Measurements from ENCODE around the gene ENTPD6.

Gene ENTPD6

DNA sequence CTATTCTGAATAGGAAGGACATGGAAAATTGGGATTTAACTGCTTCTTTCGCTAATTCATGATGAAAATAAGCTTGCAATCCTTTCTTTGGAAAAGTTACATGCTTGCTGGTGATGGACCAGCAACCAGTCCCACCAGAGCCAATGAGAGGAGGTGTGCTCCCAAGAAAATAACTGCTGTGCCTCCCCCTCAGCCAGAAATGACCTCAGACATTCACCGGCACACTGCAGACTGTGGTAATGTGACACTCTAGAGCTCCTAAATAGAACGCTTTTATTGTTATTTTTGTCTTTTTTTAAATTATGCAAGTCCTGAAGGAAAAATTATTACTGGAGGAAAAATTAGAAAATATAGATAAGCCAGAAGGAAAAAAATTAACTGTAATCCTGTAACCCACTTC, 55.0 kb downstream of the ENTPD6 start:
- H2BK5ac ChIP-seq (ENCODE audit: low read length): no peak overlapping the region
- no CpG with 5 or more reads among the region's 3 CpGs for WGBS (ENCODE audit: extremely low coverage, insufficient coverage, low lambda C conversion rate)
- H3K4me3 ChIP-seq (ENCODE audit: low read length): no peak overlapping the region
- H3K23ac ChIP-seq (ENCODE audit: low read length): no peak overlapping the region
- H3K79me2 ChIP-seq (ENCODE audit: control insufficient read depth, insufficient read depth, low read length): peaks cover 24% of the 10 kb centered on the region
- no peak overlapping the region for H2BK120ac ChIP-seq (ENCODE audit: low read depth, low read length)
- H2BK15ac ChIP-seq (replicated peaks; ENCODE audit: low read depth): no peak overlapping the region
- H3K36me3 ChIP-seq (ENCODE audit: control insufficient read depth, insufficient read depth, low read length): no peaks in the 10 kb centered on the region
- H3K79me1 ChIP-seq (ENCODE audit: low read length): peaks cover 27% of the 10 kb centered on the region
- H4K8ac ChIP-seq (ENCODE audit: low read depth, low read length): no peak overlapping the region
- H3K4me1 ChIP-seq (ENCODE audit: control insufficient read depth, low read depth, low read length): peaks cover 4% of the 10 kb centered on the region
- no peak overlapping the region for H3K4ac ChIP-seq (ENCODE audit: low read depth, low read length)
- DNase-seq: no peak
- no peak overlapping the region for H3K18ac ChIP-seq (ENCODE audit: low read length)
- no peak overlapping the region for H3K56ac ChIP-seq (ENCODE audit: low read length)
- H3K27me3 ChIP-seq (ENCODE audit: insufficient read depth, low read length, poor library complexity): no peaks in the 10 kb centered on the region
- H3K9ac ChIP-seq (ENCODE audit: low read length): no peak overlapping the region
- no peak overlapping the region for H2AK5ac ChIP-seq (ENCODE audit: low read length)
- H3K4me2 ChIP-seq (ENCODE audit: low read length): no peak overlapping the region
- H4K5ac ChIP-seq (ENCODE audit: low read length): no peak overlapping the region
- H3K27ac ChIP-seq (ENCODE audit: low read depth, low read length): no peak overlapping the region

DNA sequence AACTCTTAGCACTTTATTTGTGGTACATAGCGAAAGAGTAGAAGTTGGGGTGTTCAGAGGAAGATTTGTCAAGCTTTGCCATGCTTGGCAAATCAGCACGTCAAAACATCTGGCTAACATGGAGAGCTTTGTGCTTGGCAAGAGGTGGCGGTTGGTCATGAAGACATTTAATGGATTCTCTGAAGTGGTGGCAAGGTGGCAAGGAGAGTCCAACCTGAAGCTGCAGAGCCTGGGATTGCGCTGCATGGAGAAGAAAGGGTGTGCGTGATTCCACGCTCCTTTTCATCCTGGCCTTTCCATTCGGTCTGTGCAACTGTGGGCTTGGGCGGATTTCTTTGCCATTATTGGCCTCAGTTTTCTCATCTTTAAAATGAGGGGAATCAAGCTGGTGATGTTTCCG, 55.5 kb downstream of the ENTPD6 start:
- no peak overlapping the region for H3K18ac ChIP-seq (ENCODE audit: low read length)
- H3K4me3 ChIP-seq (ENCODE audit: low read length): no peak overlapping the region
- DNase-seq: no peak
- no peak overlapping the region for H2BK5ac ChIP-seq (ENCODE audit: low read length)
- H3K56ac ChIP-seq (ENCODE audit: low read length): no peak overlapping the region
- no peak overlapping the region for H2AK5ac ChIP-seq (ENCODE audit: low read length)
- no peak overlapping the region for H2BK15ac ChIP-seq (replicated peaks; ENCODE audit: low read depth)
- H3K36me3 ChIP-seq (ENCODE audit: control insufficient read depth, insufficient read depth, low read length): no peaks in the 10 kb centered on the region
- WGBS (ENCODE audit: extremely low coverage, insufficient coverage, low lambda C conversion rate): no CpG with 5 or more reads among the region's 9 CpGs
- H3K4me1 ChIP-seq (ENCODE audit: control insufficient read depth, low read depth, low read length): peaks cover 4% of the 10 kb centered on the region
- no peak overlapping the region for H3K4me2 ChIP-seq (ENCODE audit: low read length)
- peaks cover 27% of the 10 kb centered on the region for H3K79me1 ChIP-seq (ENCODE audit: low read length)
- no peaks in the 10 kb centered on the region for H3K27me3 ChIP-seq (ENCODE audit: insufficient read depth, low read length, poor library complexity)
- no peak overlapping the region for H3K4ac ChIP-seq (ENCODE audit: low read depth, low read length)
- H4K8ac ChIP-seq (ENCODE audit: low read depth, low read length): no peak overlapping the region
- no peak overlapping the region for H3K9ac ChIP-seq (ENCODE audit: low read length)
- no peak overlapping the region for H3K23ac ChIP-seq (ENCODE audit: low read length)
- no peak overlapping the region for H3K27ac ChIP-seq (ENCODE audit: low read depth, low read length)
- H3K79me2 ChIP-seq (ENCODE audit: control insufficient read depth, insufficient read depth, low read length): peaks cover 24% of the 10 kb centered on the region
- H4K5ac ChIP-seq (ENCODE audit: low read length): no peak overlapping the region
- no peak overlapping the region for H2BK120ac ChIP-seq (ENCODE audit: low read depth, low read length)

DNA sequence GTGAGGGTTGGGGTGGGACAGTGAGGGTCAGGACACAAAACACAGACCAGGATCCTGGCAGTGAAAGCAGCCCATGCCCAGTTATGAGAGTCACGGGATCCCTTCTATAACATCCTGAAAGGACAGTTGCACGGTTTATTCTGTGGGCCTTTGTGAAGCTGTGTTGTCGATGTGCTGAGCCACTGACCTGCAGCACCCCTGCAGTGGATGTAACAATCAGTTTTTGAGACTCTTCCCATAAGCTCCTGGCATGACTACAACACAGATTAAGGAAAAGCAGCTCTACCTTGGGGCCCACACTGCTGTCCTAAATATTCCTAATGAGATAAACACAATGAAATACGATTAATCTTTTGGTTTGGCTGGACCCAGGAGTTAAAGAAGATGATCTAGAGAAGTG, 56.0 kb downstream of the ENTPD6 start:
- Histone ChIP-seq H2BK120ac (ENCODE audit: low read depth, low read length) (no peak overlapping the region), H2BK15ac (replicated peaks; ENCODE audit: low read depth) (no peak overlapping the region), H3K9ac (ENCODE audit: low read length) (no peak overlapping the region), H2AK5ac (ENCODE audit: low read length) (no peak overlapping the region), H3K79me2 (ENCODE audit: control insufficient read depth, insufficient read depth, low read length) (peaks cover 26% of the 10 kb centered on the region), H3K27ac (ENCODE audit: low read depth, low read length) (no peak overlapping the region), H3K79me1 (ENCODE audit: low read length) (peaks cover 29% of the 10 kb centered on the region), H3K18ac (ENCODE audit: low read length) (no peak overlapping the region), H4K5ac (ENCODE audit: low read length) (no peak overlapping the region), H3K23ac (ENCODE audit: low read length) (no peak overlapping the region), H3K36me3 (ENCODE audit: control insufficient read depth, insufficient read depth, low read length) (no peaks in the 10 kb centered on the region), H3K4ac (ENCODE audit: low read depth, low read length) (no peak overlapping the region), H3K27me3 (ENCODE audit: insufficient read depth, low read length, poor library complexity) (no peaks in the 10 kb centered on the region), H3K4me2 (ENCODE audit: low read length) (no peak overlapping the region), H3K4me3 (ENCODE audit: low read length) (no peak overlapping the region), H3K56ac (ENCODE audit: low read length) (no peak overlapping the region), H3K4me1 (ENCODE audit: control insufficient read depth, low read depth, low read length) (peaks cover 4% of the 10 kb centered on the region), H2BK5ac (ENCODE audit: low read length) (no peak overlapping the region), H4K8ac (ENCODE audit: low read depth, low read length) (no peak overlapping the region)
- WGBS (ENCODE audit: extremely low coverage, insufficient coverage, low lambda C conversion rate): no CpG with 5 or more reads among the region's 4 CpGs
- no peak for DNase-seq

DNA sequence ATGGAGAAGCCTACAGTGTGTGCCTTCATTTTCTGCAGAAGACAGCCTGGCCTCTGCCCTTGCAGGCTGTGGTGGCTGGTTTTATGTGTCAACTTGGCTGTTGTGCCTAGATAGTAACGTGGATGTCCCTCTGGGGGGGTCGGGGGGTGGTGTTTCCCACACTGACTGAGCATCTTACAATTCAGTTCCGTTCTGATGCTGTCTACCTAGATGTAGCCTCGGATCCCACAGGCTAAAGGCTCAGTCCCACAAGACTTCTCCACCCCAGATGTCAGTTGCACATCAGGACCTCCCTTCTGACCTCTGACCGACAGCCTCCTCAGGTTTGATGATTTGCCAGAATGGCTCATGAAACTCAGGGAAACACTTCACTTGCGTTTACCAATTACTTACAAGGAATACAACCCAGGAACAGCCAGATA, 56.7 kb downstream of the ENTPD6 start:
- Histone ChIP-seq H2BK5ac (ENCODE audit: low read length) (no peak overlapping the region), H2AK5ac (ENCODE audit: low read length) (no peak overlapping the region), H3K27ac (ENCODE audit: low read depth, low read length) (no peak overlapping the region), H2BK15ac (replicated peaks; ENCODE audit: low read depth) (no peak overlapping the region), H3K18ac (ENCODE audit: low read length) (no peak overlapping the region), H3K4me1 (ENCODE audit: control insufficient read depth, low read depth, low read length) (peaks cover 4% of the 10 kb centered on the region), H3K4me3 (ENCODE audit: low read length) (no peak overlapping the region), H3K56ac (ENCODE audit: low read length) (no peak overlapping the region), H3K23ac (ENCODE audit: low read length) (no peak overlapping the region), H3K36me3 (ENCODE audit: control insufficient read depth, insufficient read depth, low read length) (no peaks in the 10 kb centered on the region), H4K5ac (ENCODE audit: low read length) (no peak overlapping the region), H3K4ac (ENCODE audit: low read depth, low read length) (no peak overlapping the region), H3K79me1 (ENCODE audit: low read length) (peaks cover 33% of the 10 kb centered on the region), H3K9ac (ENCODE audit: low read length) (no peak overlapping the region), H3K27me3 (ENCODE audit: insufficient read depth, low read length, poor library complexity) (no peaks in the 10 kb centered on the region), H3K4me2 (ENCODE audit: low read length) (no peak overlapping the region), H4K8ac (ENCODE audit: low read depth, low read length) (no peak overlapping the region), H3K79me2 (ENCODE audit: control insufficient read depth, insufficient read depth, low read length) (peaks cover 30% of the 10 kb centered on the region), H2BK120ac (ENCODE audit: low read depth, low read length) (no peak overlapping the region)
- DNase-seq: no peak
- no CpG with 5 or more reads among the region's 6 CpGs for WGBS (ENCODE audit: extremely low coverage, insufficient coverage, low lambda C conversion rate)

DNA sequence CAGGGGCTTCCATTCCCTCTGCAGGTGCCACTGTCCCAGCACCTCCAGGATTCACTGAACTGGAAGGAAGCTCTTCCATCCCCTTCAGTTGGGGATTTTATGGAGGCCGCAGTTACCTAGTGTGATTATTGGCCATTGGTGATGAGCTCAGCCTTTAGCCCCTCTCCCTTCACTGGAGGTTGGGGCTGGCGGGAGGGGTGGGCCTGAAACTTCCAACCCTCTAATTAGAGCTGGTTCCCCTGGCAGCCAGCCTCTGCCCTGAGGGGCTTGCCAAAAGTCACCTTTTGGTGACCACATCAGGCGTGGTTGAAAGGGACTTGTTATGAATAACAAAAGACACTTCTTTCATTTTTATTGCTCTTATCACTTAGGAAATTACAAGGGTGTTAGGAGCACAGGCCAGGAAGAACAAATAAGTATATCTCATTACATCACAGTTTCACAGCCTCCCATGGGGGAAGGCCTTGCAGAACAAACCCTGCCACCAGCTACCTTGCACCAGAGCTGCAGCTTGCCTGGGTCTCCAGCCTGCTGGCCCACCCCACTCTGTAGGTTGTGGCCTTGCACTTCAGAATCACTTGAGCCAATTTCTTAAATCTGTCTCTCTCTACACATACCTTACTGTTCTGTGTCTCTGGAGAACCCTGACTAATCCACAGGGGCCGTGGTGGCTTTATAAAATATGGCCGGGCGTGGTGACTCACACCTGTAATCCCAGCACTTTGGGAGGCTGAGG, 57.3 kb downstream of the ENTPD6 start:
- H3K79me2 ChIP-seq (ENCODE audit: control insufficient read depth, insufficient read depth, low read length): peaks cover 30% of the 10 kb centered on the region
- no peak overlapping the region for H3K27ac ChIP-seq (ENCODE audit: low read depth, low read length)
- no CpG with 5 or more reads among the region's 6 CpGs for WGBS (ENCODE audit: extremely low coverage, insufficient coverage, low lambda C conversion rate)
- no peak overlapping the region for H4K8ac ChIP-seq (ENCODE audit: low read depth, low read length)
- no peak overlapping the region for H3K4me3 ChIP-seq (ENCODE audit: low read length)
- H2AK5ac ChIP-seq (ENCODE audit: low read length): no peak overlapping the region
- no peak overlapping the region for H3K4ac ChIP-seq (ENCODE audit: low read depth, low read length)
- H3K4me2 ChIP-seq (ENCODE audit: low read length): no peak overlapping the region
- H2BK15ac ChIP-seq (replicated peaks; ENCODE audit: low read depth): no peak overlapping the region
- peaks cover 35% of the 10 kb centered on the region for H3K79me1 ChIP-seq (ENCODE audit: low read length)
- H3K56ac ChIP-seq (ENCODE audit: low read length): no peak overlapping the region
- no peaks in the 10 kb centered on the region for H3K27me3 ChIP-seq (ENCODE audit: insufficient read depth, low read length, poor library complexity)
- no peak for DNase-seq
- H2BK120ac ChIP-seq (ENCODE audit: low read depth, low read length): no peak overlapping the region
- no peak overlapping the region for H4K5ac ChIP-seq (ENCODE audit: low read length)
- H3K4me1 ChIP-seq (ENCODE audit: control insufficient read depth, low read depth, low read length): peaks cover 4% of the 10 kb centered on the region
- H2BK5ac ChIP-seq (ENCODE audit: low read length): no peak overlapping the region
- H3K9ac ChIP-seq (ENCODE audit: low read length): no peak overlapping the region
- no peak overlapping the region for H3K23ac ChIP-seq (ENCODE audit: low read length)
- H3K36me3 ChIP-seq (ENCODE audit: control insufficient read depth, insufficient read depth, low read length): no peaks in the 10 kb centered on the region
- H3K18ac ChIP-seq (ENCODE audit: low read length): no peak overlapping the region
